Activated CD8-positive, alpha-beta memory T cell treated with anti-CD3 and anti-CD28 coated beads, Interleukin-2, amount 50 U/mL, for 48 hours (primary cell): Measurements from ENCODE around the gene RLIM.

ENCODE experiments used
- DNase-seq: peaks from one replicate; pipeline ENCODE4 v3.0.0-alpha.2; 2020

Gene RLIM

DNA sequence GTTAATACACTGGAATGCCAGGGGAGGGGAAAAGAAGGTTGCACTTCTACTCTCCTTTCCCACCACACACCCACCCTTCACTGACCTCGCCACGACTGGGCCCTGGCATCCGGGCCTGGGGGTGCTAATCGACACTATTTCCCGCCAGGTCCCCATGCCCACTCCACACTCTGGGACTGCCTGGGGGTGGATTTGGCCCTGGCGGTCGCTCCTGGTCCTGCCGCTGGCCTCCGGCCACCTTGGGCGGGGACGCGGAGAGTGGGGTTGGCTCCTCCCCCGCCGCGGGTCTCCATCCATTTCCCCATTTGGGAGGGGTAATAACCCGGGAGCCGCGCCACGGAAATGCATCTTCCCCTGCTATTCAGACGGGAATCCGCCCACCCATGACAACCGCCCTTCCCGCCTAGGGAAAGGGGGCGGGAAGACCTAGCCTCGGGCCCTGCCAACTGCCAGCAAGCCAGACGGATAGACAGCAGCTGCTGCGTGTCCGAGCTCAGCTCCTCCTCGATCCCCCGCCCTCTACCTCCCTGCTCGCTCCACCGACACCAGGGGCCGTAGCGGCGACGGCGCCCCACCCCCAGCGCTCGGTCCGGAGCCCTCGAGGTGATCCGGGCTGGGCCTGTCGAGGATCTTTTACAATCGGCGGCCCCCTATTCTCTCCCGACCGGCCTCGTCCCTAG, 78.1 kb downstream of the RLIM start:
- peak; percentile 65 for DNase-seq

DNA sequence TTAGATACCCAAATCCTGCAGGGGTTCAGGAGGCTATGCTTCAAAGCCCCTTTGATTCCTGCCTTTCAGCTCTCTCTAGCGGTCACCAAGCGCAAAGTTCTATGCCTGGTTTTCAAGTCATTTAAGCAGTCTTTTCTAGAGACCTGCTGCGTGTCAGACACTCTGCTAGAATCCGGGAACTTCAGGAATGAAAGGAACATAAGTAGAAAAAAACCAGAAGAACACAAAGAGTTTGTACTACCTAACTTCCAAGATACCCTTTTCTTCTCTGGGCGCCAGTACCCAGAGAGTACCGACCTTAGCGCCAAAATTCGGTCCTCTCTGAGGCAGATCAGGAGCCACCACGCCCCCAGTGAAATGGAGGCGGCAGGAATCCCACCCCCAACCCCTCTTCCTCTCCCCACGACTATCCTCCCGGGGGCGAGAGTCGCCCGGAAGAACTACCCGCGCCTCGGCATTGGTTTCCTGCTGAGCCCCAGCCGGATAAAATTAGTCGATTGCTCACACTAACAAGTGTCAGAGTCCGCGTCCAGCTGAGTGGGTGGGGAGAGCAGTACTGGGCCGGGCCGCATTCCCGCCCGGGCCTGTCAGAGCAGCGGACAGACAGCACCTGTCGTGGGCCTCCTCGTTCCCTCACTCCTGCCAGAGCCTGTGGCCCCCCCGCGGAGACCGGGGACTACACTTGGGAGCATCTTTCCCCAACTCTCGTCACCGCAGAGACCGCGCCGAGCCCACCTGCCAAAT, 78.8 kb downstream of the RLIM start:
- peak; percentile 63 for DNase-seq
